Endothelial cell (in vitro differentiated cells): ENCODE measurements around the gene TMEM219. TPM values are rescaled to one million over a fixed set of nuclear protein-coding genes. Genes with fewer than 3 reads are reported as not detected.

Experiments
- DNase-seq: peaks from one replicate; pipeline ENCODE4 v3.0.0; 2021; ENCODE audit warnings: low spot score
- H3K27ac Mint-ChIP-seq: one replicate; pipeline ENCODE4 v1.8.0; 2021; ENCODE audit warnings: mixed read lengths, inconsistent platforms; ENCODE audit not compliant: unreplicated experiment
- H3K27me3 Mint-ChIP-seq: one replicate; pipeline ENCODE4 v1.8.0; 2021; ENCODE audit warnings: mild to moderate bottlenecking, moderate library complexity, mixed read lengths, inconsistent platforms; ENCODE audit not compliant: unreplicated experiment
- H3K36me3 Mint-ChIP-seq: one replicate; pipeline ENCODE4 v1.8.0; 2021; ENCODE audit warnings: mild to moderate bottlenecking, low read depth, mixed read lengths, inconsistent platforms; ENCODE audit not compliant: unreplicated experiment
- H3K4me1 Mint-ChIP-seq: one replicate; pipeline ENCODE4 v1.8.0; 2021; ENCODE audit warnings: mild to moderate bottlenecking, mixed read lengths, inconsistent platforms; ENCODE audit not compliant: unreplicated experiment
- H3K4me3 Mint-ChIP-seq: one replicate; pipeline ENCODE4 v1.8.0; 2021; ENCODE audit warnings: mild to moderate bottlenecking, mixed read lengths, inconsistent platforms; ENCODE audit not compliant: unreplicated experiment
- H3K9me3 Mint-ChIP-seq: one replicate; pipeline ENCODE4 v1.8.0; 2021; ENCODE audit warnings: mixed read lengths, inconsistent platforms; ENCODE audit not compliant: unreplicated experiment
- total RNA-seq: library from RNA; stranded (reverse); fragmentation: NEBNext Ultra II Directional; extraction: Animal tissue kit (Norgen Biotek cat#: 25700); gene quantifications from one replicate; pipeline ENCODE4 v1.2.1, GENCODE V29; 2021; ENCODE audit not compliant: unreplicated experiment
- TF ChIP-seq, protein P1 (sequence below): fragments of 200-600 bp; sonication (generic); IDR thresholded peaks from one replicate; pipeline ENCODE4 v1.5.0; 2021; ENCODE audit warnings: antibody characterized with exemption; ENCODE audit not compliant: unreplicated experiment

Gene TMEM219
- total RNA-seq, 1 donor from 2014 or later: 217 TPM

DNA sequence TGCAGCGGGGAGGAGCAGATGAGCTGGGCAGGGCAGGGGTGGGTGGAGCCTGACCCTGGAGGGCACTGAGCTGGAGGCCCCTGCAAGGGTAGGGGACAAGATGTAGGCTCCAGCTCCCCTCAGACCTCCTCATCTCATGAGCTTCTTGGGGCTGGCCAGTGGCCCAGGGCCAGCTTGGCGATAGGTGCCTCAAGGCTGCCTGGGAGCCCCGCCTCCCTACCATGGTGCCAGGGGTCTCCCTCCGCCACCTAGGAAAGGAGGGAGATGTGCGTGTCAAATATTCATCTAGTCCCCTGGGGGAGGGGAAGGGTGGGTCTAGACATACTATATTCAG lies 29.7 kb downstream of the TMEM219 start:
- no peak overlapping the region for H3K27ac Mint-ChIP-seq
- H3K36me3 Mint-ChIP-seq: peaks cover 54% of the 10 kb centered on the region
- TF ChIP-seq, protein P1, sequence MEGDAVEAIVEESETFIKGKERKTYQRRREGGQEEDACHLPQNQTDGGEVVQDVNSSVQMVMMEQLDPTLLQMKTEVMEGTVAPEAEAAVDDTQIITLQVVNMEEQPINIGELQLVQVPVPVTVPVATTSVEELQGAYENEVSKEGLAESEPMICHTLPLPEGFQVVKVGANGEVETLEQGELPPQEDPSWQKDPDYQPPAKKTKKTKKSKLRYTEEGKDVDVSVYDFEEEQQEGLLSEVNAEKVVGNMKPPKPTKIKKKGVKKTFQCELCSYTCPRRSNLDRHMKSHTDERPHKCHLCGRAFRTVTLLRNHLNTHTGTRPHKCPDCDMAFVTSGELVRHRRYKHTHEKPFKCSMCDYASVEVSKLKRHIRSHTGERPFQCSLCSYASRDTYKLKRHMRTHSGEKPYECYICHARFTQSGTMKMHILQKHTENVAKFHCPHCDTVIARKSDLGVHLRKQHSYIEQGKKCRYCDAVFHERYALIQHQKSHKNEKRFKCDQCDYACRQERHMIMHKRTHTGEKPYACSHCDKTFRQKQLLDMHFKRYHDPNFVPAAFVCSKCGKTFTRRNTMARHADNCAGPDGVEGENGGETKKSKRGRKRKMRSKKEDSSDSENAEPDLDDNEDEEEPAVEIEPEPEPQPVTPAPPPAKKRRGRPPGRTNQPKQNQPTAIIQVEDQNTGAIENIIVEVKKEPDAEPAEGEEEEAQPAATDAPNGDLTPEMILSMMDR: no peak
- no peak overlapping the region for H3K4me3 Mint-ChIP-seq
- H3K4me1 Mint-ChIP-seq: peaks cover 53% of the 10 kb centered on the region
- no peak for DNase-seq
- no peaks in the 10 kb centered on the region for H3K9me3 Mint-ChIP-seq
- peaks cover 30% of the 10 kb centered on the region for H3K27me3 Mint-ChIP-seq

DNA sequence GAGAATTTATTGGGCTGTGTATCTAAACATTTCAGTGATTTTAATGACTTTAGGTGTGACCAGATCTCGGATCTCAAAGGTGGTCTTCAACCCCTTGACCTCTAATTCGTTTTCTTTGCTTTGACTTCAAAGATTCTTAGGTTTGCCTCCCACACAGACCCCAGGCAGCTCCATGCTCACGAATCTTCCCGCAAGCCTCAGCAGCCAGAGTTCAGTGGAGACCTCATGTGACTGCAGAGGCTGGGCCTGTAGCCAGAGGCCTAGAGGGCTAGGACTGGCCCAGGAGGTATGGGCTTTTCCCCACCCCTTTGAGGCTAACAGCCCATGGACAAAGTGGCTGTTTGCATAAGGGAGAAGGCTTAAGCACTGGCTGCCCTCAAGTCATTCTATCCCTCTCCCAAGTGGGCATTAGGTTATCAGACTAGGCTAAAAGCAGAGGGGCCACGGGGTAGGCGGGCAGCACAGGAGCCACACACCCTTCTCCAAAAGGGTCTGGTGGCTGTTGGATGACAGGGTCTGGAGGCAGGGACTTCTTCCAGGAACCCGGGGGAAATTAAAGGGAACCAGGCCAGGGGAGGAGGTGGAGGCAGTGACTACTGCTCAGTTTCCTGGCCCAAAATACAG lies 30.6 kb downstream of the TMEM219 start:
- Mint-ChIP-seq H3K4me3 (peak overlapping the region; percentile 84), H3K36me3 (peaks cover 55% of the 10 kb centered on the region), H3K27me3 (peaks cover 35% of the 10 kb centered on the region), H3K27ac (peak overlapping the region; percentile 86), H3K4me1 (peaks cover 59% of the 10 kb centered on the region), H3K9me3 (no peaks in the 10 kb centered on the region)
- DNase-seq: no peak
- TF ChIP-seq, protein P1: no peak

DNA sequence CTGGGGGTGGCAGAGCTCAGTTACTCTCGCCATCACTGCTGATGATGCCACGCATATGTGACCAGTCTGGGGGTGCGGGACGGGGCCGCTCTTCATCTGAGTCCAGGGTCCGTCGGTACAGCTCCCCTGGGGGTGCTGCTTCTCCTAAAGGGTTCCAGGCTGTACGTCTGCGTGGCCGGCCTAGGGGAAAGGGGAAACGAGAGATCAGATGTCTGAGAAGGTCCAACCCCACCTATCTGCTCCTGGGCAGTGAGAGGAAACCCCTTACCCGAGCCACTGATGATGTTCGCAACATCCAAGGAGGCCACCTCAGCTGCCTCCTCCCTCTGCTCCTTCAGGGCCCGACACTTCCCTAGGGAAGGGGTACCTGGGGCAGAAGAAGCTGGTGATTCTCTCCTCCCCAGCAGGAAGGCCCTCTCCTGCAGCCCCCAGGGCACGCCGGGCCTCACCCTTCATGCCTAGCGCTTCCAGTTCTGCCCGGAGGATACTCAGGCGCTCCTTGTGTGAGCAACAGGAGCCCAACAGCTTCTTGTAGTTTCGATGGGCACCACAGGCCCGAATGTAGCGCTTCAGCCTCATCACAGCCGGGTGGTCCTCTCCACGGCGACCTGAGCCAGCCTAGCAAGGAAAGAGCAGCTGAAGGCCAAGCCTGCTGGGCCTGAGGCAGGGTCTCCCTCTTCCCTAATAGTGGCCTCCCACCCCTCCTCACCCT lies 31.5 kb downstream of the TMEM219 start:
- Mint-ChIP-seq H3K36me3 (peaks cover 52% of the 10 kb centered on the region), H3K27me3 (peaks cover 37% of the 10 kb centered on the region), H3K27ac (no peak overlapping the region), H3K4me1 (peaks cover 56% of the 10 kb centered on the region), H3K4me3 (no peak overlapping the region), H3K9me3 (no peaks in the 10 kb centered on the region)
- no peak for DNase-seq
- TF ChIP-seq, protein P1: no peak

DNA sequence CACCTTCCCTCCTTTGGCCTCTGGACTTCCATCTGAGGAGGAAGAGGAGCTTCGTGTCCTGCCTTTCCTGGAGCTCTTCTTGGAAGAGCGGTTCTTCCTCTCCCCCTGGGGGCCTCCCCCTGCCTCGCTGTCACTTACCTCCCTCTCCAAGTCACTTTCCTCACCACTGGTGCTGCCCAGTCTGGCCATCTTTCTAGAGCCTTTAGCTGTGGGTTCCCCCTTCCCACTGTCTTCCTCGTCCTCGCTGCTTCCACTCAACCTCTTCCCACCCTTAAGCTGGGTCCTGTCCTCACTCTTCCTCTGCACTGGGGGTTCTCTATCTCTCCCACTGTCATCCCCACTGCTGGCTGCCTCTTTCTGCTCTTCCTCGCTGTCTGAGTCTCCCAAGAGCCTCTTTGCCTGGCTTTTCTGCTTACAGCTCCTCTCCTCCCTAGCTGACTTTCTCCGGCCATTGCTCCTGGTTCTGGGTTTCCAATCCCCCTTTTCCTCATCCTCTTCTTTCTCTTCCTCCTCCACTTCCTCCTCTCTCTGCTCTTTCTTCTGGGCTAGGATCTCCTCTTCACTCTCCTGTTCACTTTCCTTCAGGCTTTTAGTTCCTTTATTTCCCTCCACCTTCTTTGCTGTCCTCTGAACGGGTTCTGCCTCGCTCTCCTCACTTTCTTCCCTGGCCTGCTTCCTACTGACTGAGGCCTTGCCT lies 32.2 kb downstream of the TMEM219 start:
- H3K4me1 Mint-ChIP-seq: peaks cover 57% of the 10 kb centered on the region
- DNase-seq: no peak
- TF ChIP-seq, protein P1: no peak
- peak overlapping the region; percentile 96 for H3K4me3 Mint-ChIP-seq
- peak overlapping the region; percentile 81 for H3K27ac Mint-ChIP-seq
- peaks cover 39% of the 10 kb centered on the region for H3K27me3 Mint-ChIP-seq
- no peaks in the 10 kb centered on the region for H3K9me3 Mint-ChIP-seq
- H3K36me3 Mint-ChIP-seq: peaks cover 52% of the 10 kb centered on the region
